ENCODE results near the gene ADAMTS20.

The ADAMTS20 gene

DNA sequence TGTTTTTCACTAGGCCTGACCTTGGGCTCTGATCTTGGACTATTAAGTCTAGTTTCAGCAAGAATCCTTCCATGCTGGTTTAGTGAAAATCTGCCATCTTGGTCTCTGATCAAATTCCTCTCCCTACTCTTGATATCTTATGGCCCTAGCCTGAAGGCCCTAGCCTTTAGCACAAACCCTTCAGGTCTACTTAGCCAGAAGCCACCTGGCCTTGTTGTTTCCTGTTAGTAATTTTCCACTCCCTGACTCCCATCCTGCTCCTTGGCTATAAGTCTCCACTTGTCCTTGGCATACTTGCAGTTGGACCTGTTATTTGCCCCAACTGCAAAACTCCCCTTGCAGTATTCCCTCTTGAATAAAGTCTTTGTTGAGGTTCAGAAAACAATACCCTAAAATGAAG is 241.4 kb downstream of the ADAMTS20 start:
- no peak for DNase-seq

DNA sequence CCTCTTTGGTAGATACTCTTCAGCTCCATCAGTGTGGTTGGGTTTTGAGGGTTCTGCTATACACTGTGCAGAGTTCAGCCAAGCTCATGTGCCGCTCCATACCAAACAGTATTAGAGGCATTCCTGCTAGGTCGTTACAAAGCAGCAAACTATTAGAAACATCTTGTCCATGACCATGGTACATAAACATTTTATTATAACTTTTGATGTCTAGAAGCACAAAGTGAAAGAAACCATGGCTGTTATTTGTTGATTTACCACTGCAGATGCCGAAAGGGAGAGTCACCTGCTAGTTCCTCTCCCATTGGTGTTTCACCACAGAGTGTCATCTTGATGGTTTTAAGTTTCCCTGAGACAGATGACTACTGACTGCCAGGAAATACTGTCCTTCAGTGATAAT is 242.0 kb downstream of the ADAMTS20 start:
- no peak for DNase-seq

- DNase-seq, result no peak
These were observed 243.2 kb downstream of the ADAMTS20 start for GRCh38 chr12:43308776-43309175.

- DNase-seq, result no peak
These were observed 244.9 kb downstream of the ADAMTS20 start for GRCh38 chr12:43307126-43307525.

DNA sequence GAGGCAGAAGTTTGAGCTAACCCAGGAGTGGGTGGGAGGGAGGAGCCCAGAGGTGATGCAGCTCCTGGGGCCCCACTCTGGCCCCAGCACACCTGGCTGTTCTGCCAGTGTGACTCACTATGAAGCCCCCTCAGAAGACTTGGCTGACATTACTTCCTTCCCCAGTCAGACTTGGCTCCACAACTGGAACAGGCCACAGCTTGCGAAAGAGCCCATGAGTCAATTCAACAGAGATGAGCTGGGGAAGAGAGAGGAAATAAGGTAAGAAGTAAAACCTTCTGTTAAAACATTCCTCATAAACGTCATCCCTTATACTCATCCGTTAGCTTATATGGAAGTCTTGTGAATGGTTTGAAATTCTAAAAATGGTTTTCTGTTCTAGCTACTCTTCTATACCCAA is 245.9 kb downstream of the ADAMTS20 start:
- DNase-seq, result no peak

DNA sequence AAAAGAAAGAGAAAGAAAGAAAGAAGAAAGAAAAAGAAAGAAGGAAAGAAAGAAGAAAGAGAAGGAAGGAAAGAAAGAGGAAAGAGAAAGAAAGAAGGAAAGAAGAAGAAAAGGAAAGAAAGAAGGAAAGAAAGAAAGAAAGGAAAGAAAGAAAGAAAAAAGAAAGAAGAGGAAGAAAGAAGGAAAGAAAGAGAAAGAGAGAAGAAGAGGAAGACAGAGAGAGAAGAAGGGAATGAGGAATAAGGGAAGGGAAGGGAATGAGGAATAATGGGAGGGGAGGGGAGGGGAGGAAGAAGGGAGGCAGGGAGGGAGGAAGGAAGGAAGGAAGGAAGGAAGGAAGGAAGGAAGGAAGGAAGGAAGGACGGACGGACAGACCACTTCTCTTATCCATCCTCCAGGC is 246.9 kb downstream of the ADAMTS20 start:
- no peak for DNase-seq
